WTC11 (cell line): ENCODE results near the gene ZNF273. TPM values are rescaled to one million over a fixed set of nuclear protein-coding genes. Genes with fewer than 3 reads are reported as not detected.

Experiments
- ATAC-seq: fragments of 200-7000 bp; cut with Tn5 transposase; 2 replicates; pipeline ENCODE4 v1.10.0; 2021; ENCODE audit warnings: mild to moderate bottlenecking, moderate library complexity
- CTCF ChIA-PET: fragments of 300-600 bp; sonication (Branson Sonifier 250); formaldehyde crosslinking; loops from one replicate; lab custom pipeline; 2021; ENCODE audit warnings: antibody characterized with exemption; lab: Charles Lee
- POLR2A ChIA-PET: fragments of 350-600 bp; sonication (Branson Sonifier 250); formaldehyde crosslinking; loops from one replicate; lab custom pipeline; 2021; ENCODE audit warnings: antibody characterized with exemption; lab: Charles Lee
- DNase-seq: peaks from one replicate; pipeline ENCODE4 v3.0.0; 2021; ENCODE audit warnings: low spot score
- H3K27ac Mint-ChIP-seq: 2 replicates; pipeline ENCODE4 v1.8.0; 2021; ENCODE audit warnings: mixed read lengths
- H3K27me3 Mint-ChIP-seq: 2 replicates; pipeline ENCODE4 v1.8.0; 2021; ENCODE audit warnings: low read depth, mild to moderate bottlenecking, moderate library complexity, mixed read lengths
- H3K36me3 Mint-ChIP-seq: 2 replicates; pipeline ENCODE4 v1.8.0; 2021; ENCODE audit warnings: mixed read lengths
- H3K4me1 Mint-ChIP-seq: 2 replicates; pipeline ENCODE4 v1.8.0; 2022; ENCODE audit warnings: mixed read lengths
- H3K4me3 Mint-ChIP-seq: 2 replicates; pipeline ENCODE4 v1.8.0; 2021; ENCODE audit warnings: mild to moderate bottlenecking, moderate library complexity, mixed read lengths
- H3K9me3 Mint-ChIP-seq: 2 replicates; pipeline ENCODE4 v1.8.0; 2021; ENCODE audit warnings: mixed read lengths
- ARID4B ChIP-seq: sonication (generic); formaldehyde crosslinking; IDR thresholded peaks from 2 replicates; pipeline ENCODE4 v1.8.0; 2023; ENCODE audit warnings: missing genetic modification reagents, mild to moderate bottlenecking, borderline replicate concordance
- ATF1 ChIP-seq: sonication (generic); formaldehyde crosslinking; IDR thresholded peaks from 2 replicates; pipeline ENCODE4 v1.8.1; 2023; ENCODE audit warnings: mild to moderate bottlenecking, moderate library complexity, missing genetic modification reagents
- CREB1 ChIP-seq: sonication (generic); formaldehyde crosslinking; IDR thresholded peaks from 2 replicates; pipeline ENCODE4 v1.8.0; 2023; ENCODE audit warnings: mild to moderate bottlenecking, missing genetic modification reagents
- E2F1 ChIP-seq: sonication (generic); formaldehyde crosslinking; IDR thresholded peaks from 2 replicates; pipeline ENCODE4 v1.8.0; 2022; ENCODE audit warnings: mild to moderate bottlenecking, missing genetic modification reagents
- ERG ChIP-seq: fragments of 250-450 bp; sonication (Bioruptor Pico); IDR thresholded peaks from 2 replicates; pipeline ENCODE4 v1.8.0; 2021; ENCODE audit warnings: mild to moderate bottlenecking
- ETV6 ChIP-seq: sonication (generic); formaldehyde crosslinking; IDR thresholded peaks from 2 replicates; pipeline ENCODE4 v1.8.1; 2022; ENCODE audit warnings: mild to moderate bottlenecking, missing genetic modification reagents
- FOXK1 ChIP-seq: sonication (generic); formaldehyde crosslinking; IDR thresholded peaks from 2 replicates; pipeline ENCODE4 v1.8.0; 2022; ENCODE audit warnings: mild to moderate bottlenecking, moderate library complexity, missing genetic modification reagents
- FOXP1 ChIP-seq: sonication (generic); formaldehyde crosslinking; IDR thresholded peaks from 2 replicates; pipeline ENCODE4 v1.8.0; 2022; ENCODE audit warnings: missing genetic modification reagents, mild to moderate bottlenecking, moderate library complexity, borderline replicate concordance
- MXD4 ChIP-seq: fragments of 250-450 bp; sonication (Bioruptor Pico); IDR thresholded peaks from 2 replicates; pipeline ENCODE4 v1.8.0; 2021; ENCODE audit warnings: mild to moderate bottlenecking, moderate library complexity, borderline replicate concordance
- NFYB ChIP-seq: sonication (generic); formaldehyde crosslinking; conservative IDR thresholded peaks from 2 replicates; pipeline ENCODE4 v1.8.0; 2022; ENCODE audit warnings: low read depth, missing genetic modification reagents
- NR1H2 ChIP-seq: sonication (generic); formaldehyde crosslinking; IDR thresholded peaks from 2 replicates; pipeline ENCODE4 v1.9.0; 2021; ENCODE audit warnings: mild to moderate bottlenecking, moderate library complexity, missing genetic modification reagents
- TP53 ChIP-seq: sonication (generic); formaldehyde crosslinking; IDR thresholded peaks from 2 replicates; pipeline ENCODE4 v1.8.1; 2023; ENCODE audit warnings: mild to moderate bottlenecking, missing genetic modification reagents
- ZBTB21 ChIP-seq: sonication (generic); formaldehyde crosslinking; IDR thresholded peaks from 2 replicates; pipeline ENCODE4 v1.8.1; 2023; ENCODE audit warnings: mild to moderate bottlenecking, missing genetic modification reagents, borderline replicate concordance
- ZNF138 ChIP-seq: sonication (generic); formaldehyde crosslinking; conservative IDR thresholded peaks from 2 replicates; pipeline ENCODE4 v1.8.1; 2022; ENCODE audit warnings: mild to moderate bottlenecking, moderate library complexity, missing genetic modification reagents
- ZNF232 ChIP-seq: sonication (generic); formaldehyde crosslinking; IDR thresholded peaks from 2 replicates; pipeline ENCODE4 v1.8.0; 2022; ENCODE audit warnings: mild to moderate bottlenecking, missing genetic modification reagents
- ZNF263 ChIP-seq: sonication (generic); formaldehyde crosslinking; IDR thresholded peaks from 2 replicates; pipeline ENCODE4 v1.8.1; 2022; ENCODE audit warnings: low read depth, mild to moderate bottlenecking, moderate library complexity, missing genetic modification reagents
- ZNF671 ChIP-seq: fragments of 250-450 bp; sonication (Bioruptor Pico); IDR thresholded peaks from 2 replicates; pipeline ENCODE4 v1.8.0; 2021; ENCODE audit warnings: mild to moderate bottlenecking
- total RNA-seq: library from RNA; stranded (reverse); gene quantifications from 3 replicates; pipeline ENCODE4 v1.2.3, GENCODE V29; 2021
- TF ChIP-seq, protein P1 (sequence below): sonication (generic); formaldehyde crosslinking; conservative IDR thresholded peaks from 2 replicates; pipeline ENCODE4 v1.8.1; 2022; ENCODE audit warnings: mild to moderate bottlenecking, missing genetic modification reagents
- TF ChIP-seq, protein P2 (sequence below): fragments of 250-450 bp; sonication (Bioruptor Pico); conservative IDR thresholded peaks from 2 replicates; pipeline ENCODE4 v1.9.0; 2021; ENCODE audit warnings: mild to moderate bottlenecking

ZNF273 gene
- total RNA-seq, 1 experiment from 2014 or later = 12.1 TPM

DNA sequence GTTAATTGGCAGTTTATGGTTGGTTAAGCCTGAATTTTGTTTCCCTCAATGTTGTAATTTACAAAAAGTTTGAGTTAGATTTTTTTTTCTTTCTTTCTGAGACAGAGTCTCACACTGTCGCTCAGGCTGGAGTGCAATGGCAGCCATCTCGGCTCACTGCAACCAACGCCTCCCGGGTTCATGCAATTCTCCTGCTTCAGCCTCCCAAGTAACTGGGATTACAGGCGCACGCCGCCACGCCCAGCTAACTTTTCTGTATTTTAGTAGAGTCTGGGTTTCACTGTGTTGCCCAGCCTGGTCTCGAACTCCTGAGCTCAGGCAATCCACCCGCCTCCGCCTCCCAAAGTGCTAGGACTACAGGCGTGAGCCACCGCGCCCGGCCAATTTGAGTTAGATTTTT, 935 bp downstream of the ZNF273 start:
- Mint-ChIP-seq H3K36me3 (peaks cover 10% of the 10 kb centered on the region), H3K4me3 (peak overlapping the region; percentile 96), H3K9me3 (peaks cover 3% of the 10 kb centered on the region; the same call in 1 of the 2 replicates), H3K27me3 (no peaks in the 10 kb centered on the region), H3K4me1 (peaks cover 42% of the 10 kb centered on the region), H3K27ac (no peak overlapping the region)
- CTCF ChIA-PET = interaction anchor here (3.0 kb wide), 1 partner anchor 16 kb away, joined by 17 read pairs; no protein-coding TSS in a partner anchor
- ATAC-seq (no peak), DNase-seq (no peak)
- POLR2A ChIA-PET = interaction anchor here (1.1 kb wide), 1 partner anchor 238 kb away, joined by 3 read pairs; the partner anchor contains the start of gene ZNF107
- TF ChIP-seq, protein P1, sequence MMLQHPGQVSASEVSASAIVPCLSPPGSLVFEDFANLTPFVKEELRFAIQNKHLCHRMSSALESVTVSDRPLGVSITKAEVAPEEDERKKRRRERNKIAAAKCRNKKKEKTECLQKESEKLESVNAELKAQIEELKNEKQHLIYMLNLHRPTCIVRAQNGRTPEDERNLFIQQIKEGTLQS = no peak
- TF ChIP-seq E2F1 (CRISPR knock-in tag) (no peak), ZBTB21 (CRISPR knock-in tag) (no peak), ZNF671 (CRISPR knock-in tag) (no peak), NFYB (CRISPR knock-in tag) (no peak), CREB1 (CRISPR knock-in tag) (no peak), NR1H2 (CRISPR knock-in tag) (no peak), TP53 (CRISPR knock-in tag) (no peak), ARID4B (CRISPR knock-in tag) (no peak), ZNF138 (no peak), ATF1 (CRISPR knock-in tag) (no peak), ETV6 (CRISPR knock-in tag) (no peak), FOXK1 (no peak), ZNF232 (no peak), ERG (CRISPR knock-in tag) (no peak), MXD4 (CRISPR knock-in tag) (no peak), ZNF263 (CRISPR knock-in tag) (no peak), FOXP1 (CRISPR knock-in tag) (no peak)
- TF ChIP-seq, protein P2, sequence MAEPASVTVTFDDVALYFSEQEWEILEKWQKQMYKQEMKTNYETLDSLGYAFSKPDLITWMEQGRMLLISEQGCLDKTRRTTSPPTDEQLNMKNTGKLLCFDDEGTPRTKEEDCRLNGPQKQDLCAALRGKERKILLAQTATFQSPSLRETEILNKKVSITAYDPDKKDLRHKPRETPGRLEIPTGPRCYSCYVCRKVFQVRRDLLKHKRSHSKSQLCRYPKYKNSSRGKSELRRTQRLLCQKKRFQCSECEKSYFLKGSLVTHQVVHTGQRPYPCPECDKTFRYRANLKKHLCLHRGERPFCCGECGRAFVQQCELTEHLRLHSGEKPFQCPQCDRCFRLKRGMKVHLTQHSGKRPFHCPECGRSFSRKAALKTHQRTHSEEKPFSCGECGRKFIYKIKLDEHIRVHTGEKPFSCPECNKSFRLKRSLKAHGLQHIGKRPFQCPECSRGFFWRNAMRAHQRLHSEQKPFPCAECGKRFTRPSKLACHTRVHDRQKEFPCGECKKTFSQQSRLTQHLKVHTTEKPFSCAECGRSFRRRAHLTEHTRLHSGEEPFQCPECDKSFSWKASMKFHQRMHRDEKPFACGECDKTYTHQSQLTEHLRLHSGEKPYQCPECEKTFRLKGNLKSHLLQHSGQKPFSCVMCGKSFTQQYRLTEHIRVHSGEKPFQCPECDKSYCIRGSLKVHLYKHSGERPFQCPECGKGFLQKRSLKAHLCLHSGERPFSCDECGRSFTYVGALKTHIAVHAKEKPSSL (CRISPR knock-in tag) = no peak
